HepG2 (cell line): ENCODE results near the gene TACC3. TPM values are rescaled to one million over a fixed set of nuclear protein-coding genes. Genes with fewer than 3 reads are reported as not detected.

Experiments
- AGO1 ChIP-seq: fragments of 200-400 bp; formaldehyde crosslinking; IDR thresholded peaks from 2 replicates; pipeline ENCODE4 v1.6.1; 2017; ENCODE audit warnings: mild to moderate bottlenecking, low read depth, low read length, moderate library complexity; ENCODE audit not compliant: poor library complexity, severe bottlenecking
- HIVEP1 ChIP-seq: sonication (generic); formaldehyde crosslinking; IDR thresholded peaks from 2 replicates; pipeline ENCODE4 v1.4.0; 2020; ENCODE audit warnings: mild to moderate bottlenecking, missing genetic modification reagents
- HMG20A ChIP-seq: IDR thresholded peaks from 2 replicates; pipeline ENCODE4 v1.6.1; 2016; ENCODE audit warnings: borderline replicate concordance
- IRX3 ChIP-seq: sonication (generic); formaldehyde crosslinking; IDR thresholded peaks from 2 replicates; pipeline ENCODE4 v1.8.1; 2023; ENCODE audit warnings: mild to moderate bottlenecking, low read depth, missing genetic modification reagents, borderline replicate concordance
- KLF12 ChIP-seq: sonication (generic); formaldehyde crosslinking; IDR thresholded peaks from 2 replicates; pipeline ENCODE4 v1.4.0; 2020; ENCODE audit warnings: missing genetic modification reagents, borderline replicate concordance
- MIER2 ChIP-seq: IDR thresholded peaks from 2 replicates; pipeline ENCODE4 v1.6.1; 2016; ENCODE audit warnings: missing biosample characterization, missing genetic modification reagents
- NFKBIZ ChIP-seq: IDR thresholded peaks from 2 replicates; pipeline ENCODE4 v1.6.1; 2018; ENCODE audit warnings: missing genetic modification reagents, missing compliant biosample characterization
- RARG ChIP-seq: sonication (generic); formaldehyde crosslinking; IDR thresholded peaks from 2 replicates; pipeline ENCODE4 v1.4.0; 2020; ENCODE audit warnings: low read depth, mild to moderate bottlenecking, missing genetic modification reagents
- SNAPC2 ChIP-seq: sonication (generic); formaldehyde crosslinking; IDR thresholded peaks from 2 replicates; pipeline ENCODE4 v1.8.1; 2022; ENCODE audit warnings: mild to moderate bottlenecking, missing genetic modification reagents
- SOX13 ChIP-seq, 3 experiments: fragments of 450-650 bp in 1 of 3; sonication (generic) in 1 of 3; formaldehyde crosslinking in 1 of 3; IDR thresholded peaks in 2 of 3; conservative IDR thresholded peaks in 1 of 3; 2 replicates each; pipeline versions ENCODE4 v1.5.0 to v1.6.1; 2016 to 2020; ENCODE audit warnings: antibody characterized with exemption in 1 of 3, mild to moderate bottlenecking in 1 of 3, missing compliant biosample characterization in 1 of 3, missing genetic modification reagents in 1 of 3, moderate library complexity in 1 of 3
- TBL1XR1 ChIP-seq: fragments of 150-350 bp; IDR thresholded peaks from 2 replicates; pipeline ENCODE4 v1.6.1; 2014; ENCODE audit warnings: borderline replicate concordance, low read length; ENCODE audit not compliant: partially characterized antibody
- TBX2 ChIP-seq: sonication (generic); formaldehyde crosslinking; IDR thresholded peaks from 2 replicates; pipeline ENCODE4 v1.5.0; 2020; ENCODE audit warnings: missing genetic modification reagents, mild to moderate bottlenecking, borderline replicate concordance
- THAP11 ChIP-seq: IDR thresholded peaks from 2 replicates; pipeline ENCODE4 v1.6.1; 2016; ENCODE audit warnings: missing biosample characterization, missing genetic modification reagents
- YEATS4 ChIP-seq: sonication (generic); formaldehyde crosslinking; IDR thresholded peaks from 2 replicates; pipeline ENCODE4 v1.4.0; 2020; ENCODE audit warnings: missing genetic modification reagents, borderline replicate concordance
- ZFP90 ChIP-seq: sonication (generic); formaldehyde crosslinking; IDR thresholded peaks from 2 replicates; pipeline ENCODE4 v1.8.0; 2022; ENCODE audit warnings: missing genetic modification reagents, mild to moderate bottlenecking, inconsistent platforms, borderline replicate concordance
- ZMYM4 ChIP-seq: sonication (generic); formaldehyde crosslinking; IDR thresholded peaks from 2 replicates; pipeline ENCODE4 v1.8.1; 2023; ENCODE audit warnings: mild to moderate bottlenecking, missing genetic modification reagents
- ZNF543 ChIP-seq: sonication (generic); formaldehyde crosslinking; IDR thresholded peaks from 2 replicates; pipeline ENCODE4 v1.4.0; 2020; ENCODE audit warnings: mild to moderate bottlenecking, missing genetic modification reagents
- ZNF747 ChIP-seq: sonication (generic); formaldehyde crosslinking; IDR thresholded peaks from 2 replicates; pipeline ENCODE4 v1.8.1; 2023; ENCODE audit warnings: missing genetic modification reagents, mild to moderate bottlenecking, borderline replicate concordance
- ZNF878 ChIP-seq: sonication (generic); formaldehyde crosslinking; IDR thresholded peaks from 2 replicates; pipeline ENCODE4 v1.8.1; 2023; ENCODE audit warnings: mild to moderate bottlenecking, missing genetic modification reagents, moderate library complexity
- polyA plus RNA-seq, 8 experiments: library from polyadenylated mRNA; depleted of rRNA in 3 of 8; stranded (reverse) in 7 of 8; unstranded in 1 of 8; fragments of >200 nt; fragmentation: Illumina TruSeq in 4 of 8; extraction: Trizol in 4 of 8; gene quantifications; 2 replicates each; pipeline versions ENCODE4 v1.2.1 to v1.2.3, GENCODE V29; 2011 to 2016; ENCODE audit warnings: low read depth in 4 of 8, missing spikeins in 1 of 8, mixed read lengths in 1 of 8; ENCODE audit not compliant: insufficient read depth in 1 of 8
- total RNA-seq, 5 experiments: library from RNA; depleted of rRNA; stranded (reverse); fragments of >200 nt; fragmentation: Illumina TruSeq; extraction: Trizol; gene quantifications; 2 replicates each; pipeline ENCODE4 v1.2.3, GENCODE V29; 2016; ENCODE audit warnings: low read depth in 1 of 5
- TF ChIP-seq, protein P1 (sequence below): IDR thresholded peaks from 2 replicates; pipeline ENCODE4 v1.6.1; 2016; ENCODE audit warnings: mild to moderate bottlenecking
- TF ChIP-seq, protein P2 (sequence below): IDR thresholded peaks from 2 replicates; pipeline ENCODE4 v1.6.1; 2012; ENCODE audit warnings: inconsistent platforms
- TF ChIP-seq, protein P3 (sequence below): IDR thresholded peaks from 2 replicates; pipeline ENCODE4 v1.6.1; 2012; ENCODE audit warnings: low read depth, low read length, improper control_type of control experiment
- TF ChIP-seq, protein P4 (sequence below): sonication (generic); formaldehyde crosslinking; IDR thresholded peaks from 2 replicates; pipeline ENCODE4 v1.4.0; 2020; ENCODE audit warnings: mild to moderate bottlenecking, missing genetic modification reagents
- TF ChIP-seq, protein P5 (sequence below): sonication (generic); formaldehyde crosslinking; IDR thresholded peaks from 2 replicates; pipeline ENCODE4 v1.5.0; 2020; ENCODE audit warnings: missing genetic modification reagents, mild to moderate bottlenecking, borderline replicate concordance

TACC3 gene
- total and polyA plus RNA-seq, 2 of the 13 experiments (the other 11 are each of a cell fraction or from before 2014, with no cell fraction given), result 20.3 to 21.2 TPM

DNA sequence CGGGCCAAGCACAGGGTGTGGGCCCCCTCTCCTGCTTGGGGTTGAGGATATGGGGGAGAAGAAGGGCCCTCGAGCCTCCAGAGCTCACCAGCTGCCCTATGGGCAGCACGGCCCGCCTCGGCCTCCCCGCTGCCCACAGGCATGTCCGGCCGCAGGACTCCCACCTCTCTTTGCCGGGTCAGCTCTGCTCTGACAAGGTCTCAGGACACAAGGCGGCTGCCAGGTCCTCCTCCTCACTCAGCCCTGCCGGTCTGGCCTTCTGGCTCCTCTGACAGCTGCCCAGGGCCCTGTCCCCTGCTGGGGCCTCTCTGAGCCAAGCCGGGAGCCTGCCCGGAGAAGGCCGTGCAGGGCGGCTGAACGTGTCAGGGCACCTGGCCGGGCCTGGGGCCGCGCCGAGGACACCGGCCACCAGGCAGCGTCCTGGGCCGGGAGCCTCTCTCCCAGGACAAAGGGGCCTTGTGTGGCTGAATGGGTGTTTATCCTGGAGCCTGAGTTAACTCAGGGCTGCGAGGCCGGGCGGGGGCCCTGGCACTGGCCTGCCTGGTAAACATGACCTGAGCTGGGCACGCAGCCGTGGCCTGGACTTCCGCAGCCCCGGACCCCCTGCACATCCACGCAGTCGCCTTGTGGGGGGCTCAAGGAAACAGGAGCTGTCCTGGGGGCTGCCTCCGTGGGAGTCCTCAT, 25.7 kb downstream of the TACC3 start (continued):
- TF ChIP-seq, protein P1, sequence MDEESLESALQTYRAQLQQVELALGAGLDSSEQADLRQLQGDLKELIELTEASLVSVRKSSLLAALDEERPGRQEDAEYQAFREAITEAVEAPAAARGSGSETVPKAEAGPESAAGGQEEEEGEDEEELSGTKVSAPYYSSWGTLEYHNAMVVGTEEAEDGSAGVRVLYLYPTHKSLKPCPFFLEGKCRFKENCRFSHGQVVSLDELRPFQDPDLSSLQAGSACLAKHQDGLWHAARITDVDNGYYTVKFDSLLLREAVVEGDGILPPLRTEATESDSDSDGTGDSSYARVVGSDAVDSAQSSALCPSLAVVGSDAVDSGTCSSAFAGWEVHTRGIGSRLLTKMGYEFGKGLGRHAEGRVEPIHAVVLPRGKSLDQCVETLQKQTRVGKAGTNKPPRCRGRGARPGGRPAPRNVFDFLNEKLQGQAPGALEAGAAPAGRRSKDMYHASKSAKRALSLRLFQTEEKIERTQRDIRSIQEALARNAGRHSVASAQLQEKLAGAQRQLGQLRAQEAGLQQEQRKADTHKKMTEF (CRISPR knock-in tag), result peak; percentile 53; the same call in 1 of the 2 replicates
- TF ChIP-seq, protein P2, sequence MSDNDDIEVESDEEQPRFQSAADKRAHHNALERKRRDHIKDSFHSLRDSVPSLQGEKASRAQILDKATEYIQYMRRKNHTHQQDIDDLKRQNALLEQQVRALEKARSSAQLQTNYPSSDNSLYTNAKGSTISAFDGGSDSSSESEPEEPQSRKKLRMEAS, result no peak
- TF ChIP-seq MIER2 (CRISPR knock-in tag) (0 out of 2 replicates have a peak, but pooled peaks have one; percentile 8), ZNF543 (CRISPR knock-in tag) (peak; percentile 78), NFKBIZ (CRISPR knock-in tag) (0 out of 2 replicates have a peak, but pooled peaks have one; percentile 33), YEATS4 (CRISPR knock-in tag) (peak; percentile 62; the same call in 1 of the 2 replicates), RARG (CRISPR knock-in tag) (no peak), SOX13 (IDR thresholded peaks at IDR 0.05) (no peak), SOX13 (CRISPR knock-in tag; conservative IDR thresholded peaks at IDR 0.05 in 1 of 2, IDR thresholded peaks at IDR 0.05 in 1 of 2) (peak in 1 of 2 experiments; percentile 47; a peak in 2 of 4 replicates), TBX2 (CRISPR knock-in tag) (peak; percentile 89), HIVEP1 (CRISPR knock-in tag) (no peak; the same call in none of the 2 replicates), SNAPC2 (CRISPR knock-in tag) (no peak), ZNF747 (CRISPR knock-in tag) (peak; percentile 79; the same call in 1 of the 2 replicates), AGO1 (peak; percentile 64), ZMYM4 (no peak; the same call in none of the 2 replicates), IRX3 (no peak), ZFP90 (CRISPR knock-in tag) (peak; percentile 93), KLF12 (0 out of 2 replicates have a peak, but pooled peaks have one; percentile 67), HMG20A (CRISPR knock-in tag) (no peak), ZNF878 (0 out of 2 replicates have a peak, but pooled peaks have one; percentile 59), TBL1XR1 (no peak), THAP11 (CRISPR knock-in tag) (peak; percentile 32; the same call in 1 of the 2 replicates)
- TF ChIP-seq, protein P3, sequence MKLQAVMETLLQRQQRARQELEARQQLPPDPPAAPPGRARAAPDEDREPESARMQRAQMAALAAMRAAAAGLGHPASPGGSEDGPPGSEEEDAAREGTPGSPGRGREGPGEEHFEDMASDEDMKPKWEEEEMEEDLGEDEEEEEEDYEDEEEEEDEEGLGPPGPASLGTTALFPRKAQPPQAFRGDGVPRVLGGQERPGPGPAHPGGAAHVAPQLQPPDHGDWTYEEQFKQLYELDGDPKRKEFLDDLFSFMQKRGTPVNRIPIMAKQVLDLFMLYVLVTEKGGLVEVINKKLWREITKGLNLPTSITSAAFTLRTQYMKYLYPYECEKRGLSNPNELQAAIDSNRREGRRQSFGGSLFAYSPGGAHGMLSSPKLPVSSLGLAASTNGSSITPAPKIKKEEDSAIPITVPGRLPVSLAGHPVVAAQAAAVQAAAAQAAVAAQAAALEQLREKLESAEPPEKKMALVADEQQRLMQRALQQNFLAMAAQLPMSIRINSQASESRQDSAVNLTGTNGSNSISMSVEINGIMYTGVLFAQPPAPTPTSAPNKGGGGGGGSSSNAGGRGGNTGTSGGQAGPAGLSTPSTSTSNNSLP, result no peak
- TF ChIP-seq, protein P4, sequence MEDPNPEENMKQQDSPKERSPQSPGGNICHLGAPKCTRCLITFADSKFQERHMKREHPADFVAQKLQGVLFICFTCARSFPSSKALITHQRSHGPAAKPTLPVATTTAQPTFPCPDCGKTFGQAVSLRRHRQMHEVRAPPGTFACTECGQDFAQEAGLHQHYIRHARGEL (CRISPR knock-in tag), result no peak
- TF ChIP-seq, protein P5, sequence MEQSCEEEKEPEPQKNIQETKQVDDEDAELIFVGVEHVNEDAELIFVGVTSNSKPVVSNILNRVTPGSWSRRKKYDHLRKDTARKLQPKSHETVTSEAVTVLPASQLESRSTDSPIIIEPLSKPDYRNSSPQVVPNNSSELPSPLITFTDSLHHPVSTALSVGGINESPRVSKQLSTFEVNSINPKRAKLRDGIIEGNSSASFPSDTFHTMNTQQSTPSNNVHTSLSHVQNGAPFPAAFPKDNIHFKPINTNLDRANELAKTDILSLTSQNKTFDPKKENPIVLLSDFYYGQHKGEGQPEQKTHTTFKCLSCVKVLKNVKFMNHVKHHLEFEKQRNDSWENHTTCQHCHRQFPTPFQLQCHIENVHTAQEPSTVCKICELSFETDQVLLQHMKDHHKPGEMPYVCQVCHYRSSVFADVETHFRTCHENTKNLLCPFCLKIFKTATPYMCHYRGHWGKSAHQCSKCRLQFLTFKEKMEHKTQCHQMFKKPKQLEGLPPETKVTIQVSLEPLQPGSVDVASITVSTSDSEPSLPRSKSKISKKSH (CRISPR knock-in tag), result no peak
